ENCODE measurements around the gene GPR137. TPM values are rescaled to one million over a fixed set of nuclear protein-coding genes. Genes with fewer than 3 reads are reported as not detected.
"Not testable (repeated sequence)": the region's sequence is repeated elsewhere in the genome, so short reads cannot be mapped to it uniquely, and the experiment has no call there.

The GPR137 gene
- total and polyA plus RNA-seq, 8 donors: 23.6 to 39.6 (median 31.8) TPM

- DNase-seq: no peak
- peaks cover 0 to 29% of the 10 kb centered on the region in 2 donors for H3K4me1 ChIP-seq
- H3K9me3 ChIP-seq: no peaks in the 10 kb centered on the region
- H3K27ac ChIP-seq: no peak overlapping the region
- ATAC-seq: no peak
- H3K4me3 ChIP-seq: no peak overlapping the region
- no peaks in the 10 kb centered on the region for H3K27me3 ChIP-seq
- intact Hi-C loops (cut with DNase I): no loop called here
- H3K36me3 ChIP-seq: peaks cover 0 to 65% of the 10 kb centered on the region in 2 donors
- TF ChIP-seq, protein P1, sequence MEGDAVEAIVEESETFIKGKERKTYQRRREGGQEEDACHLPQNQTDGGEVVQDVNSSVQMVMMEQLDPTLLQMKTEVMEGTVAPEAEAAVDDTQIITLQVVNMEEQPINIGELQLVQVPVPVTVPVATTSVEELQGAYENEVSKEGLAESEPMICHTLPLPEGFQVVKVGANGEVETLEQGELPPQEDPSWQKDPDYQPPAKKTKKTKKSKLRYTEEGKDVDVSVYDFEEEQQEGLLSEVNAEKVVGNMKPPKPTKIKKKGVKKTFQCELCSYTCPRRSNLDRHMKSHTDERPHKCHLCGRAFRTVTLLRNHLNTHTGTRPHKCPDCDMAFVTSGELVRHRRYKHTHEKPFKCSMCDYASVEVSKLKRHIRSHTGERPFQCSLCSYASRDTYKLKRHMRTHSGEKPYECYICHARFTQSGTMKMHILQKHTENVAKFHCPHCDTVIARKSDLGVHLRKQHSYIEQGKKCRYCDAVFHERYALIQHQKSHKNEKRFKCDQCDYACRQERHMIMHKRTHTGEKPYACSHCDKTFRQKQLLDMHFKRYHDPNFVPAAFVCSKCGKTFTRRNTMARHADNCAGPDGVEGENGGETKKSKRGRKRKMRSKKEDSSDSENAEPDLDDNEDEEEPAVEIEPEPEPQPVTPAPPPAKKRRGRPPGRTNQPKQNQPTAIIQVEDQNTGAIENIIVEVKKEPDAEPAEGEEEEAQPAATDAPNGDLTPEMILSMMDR (IDR thresholded peaks at IDR 0.05): no peak
Observed at GRCh38 chr11:64312947-64313346, 27.3 kb downstream of the GPR137 start.

GRCh38 chr11:64313491-64314145 is 28.0 kb downstream of the GPR137 start:
- H3K9me3 ChIP-seq: no peaks in the 10 kb centered on the region
- no peak overlapping the region for H3K4me3 ChIP-seq
- H3K27ac ChIP-seq: peak overlapping the region; percentile 7 to 37
- H3K4me1 ChIP-seq: peaks cover 0 to 30% of the 10 kb centered on the region in 2 donors
- no peak for ATAC-seq
- peaks cover 0 to 59% of the 10 kb centered on the region in 2 donors for H3K36me3 ChIP-seq
- intact Hi-C loops (cut with DNase I): no loop called here
- TF ChIP-seq, protein P1 (IDR thresholded peaks at IDR 0.05): no peak
- no peaks in the 10 kb centered on the region for H3K27me3 ChIP-seq
- DNase-seq: peak in 2 of 4 donors; percentile 42 to 78

GRCh38 chr11:64314146-64314804 is 28.6 kb downstream of the GPR137 start:
- TF ChIP-seq, protein P1 (IDR thresholded peaks at IDR 0.05): no peak
- Histone ChIP-seq H3K9me3 (no peaks in the 10 kb centered on the region), H3K36me3 (peaks cover 0 to 53% of the 10 kb centered on the region in 2 donors), H3K27me3 (no peaks in the 10 kb centered on the region), H3K4me1 (peaks cover 5 to 37% of the 10 kb centered on the region in 2 donors), H3K4me3 (no peak overlapping the region), H3K27ac (peak overlapping the region in 1 of 2 donors; percentile 37)
- DNase-seq (no peak), ATAC-seq (no peak)
- intact Hi-C loops (cut with DNase I): no loop called here

DNA sequence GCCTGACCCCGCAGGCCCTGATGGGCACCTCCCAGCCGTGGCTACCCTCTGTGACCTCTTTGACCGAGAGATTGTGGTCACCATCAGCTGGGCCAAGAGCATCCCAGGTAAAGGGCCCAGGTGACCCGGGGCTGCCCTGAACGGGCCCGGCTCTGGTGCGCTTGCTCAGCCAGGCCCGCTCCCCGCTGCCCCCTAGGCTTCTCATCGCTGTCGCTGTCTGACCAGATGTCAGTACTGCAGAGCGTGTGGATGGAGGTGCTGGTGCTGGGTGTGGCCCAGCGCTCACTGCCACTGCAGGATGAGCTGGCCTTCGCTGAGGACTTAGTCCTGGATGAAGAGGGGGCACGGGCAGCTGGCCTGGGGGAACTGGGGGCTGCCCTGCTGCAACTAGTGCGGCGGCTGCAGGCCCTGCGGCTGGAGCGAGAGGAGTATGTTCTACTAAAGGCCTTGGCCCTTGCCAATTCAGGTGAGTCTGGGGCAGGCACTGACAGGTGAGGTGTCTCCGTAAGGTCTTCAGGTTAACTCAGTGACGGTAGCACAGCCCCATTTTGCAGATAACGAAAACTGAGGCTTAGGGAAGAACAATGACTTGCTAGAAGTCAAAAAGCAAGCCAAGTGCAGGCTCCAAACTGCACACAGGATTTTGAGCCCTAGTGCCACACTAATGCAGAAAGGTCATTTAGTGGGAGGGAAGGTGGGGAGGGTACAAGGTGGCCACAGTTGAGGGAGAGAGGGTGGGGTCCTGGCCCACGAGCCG is 29.3 kb downstream of the GPR137 start:
- ATAC-seq (no peak), DNase-seq (no peak)
- TF ChIP-seq, protein P1 (IDR thresholded peaks at IDR 0.05): no peak
- Histone ChIP-seq H3K27me3 (no peaks in the 10 kb centered on the region), H3K27ac (no peak overlapping the region), H3K4me1 (peaks cover 5 to 41% of the 10 kb centered on the region in 2 donors), H3K4me3 (no peak overlapping the region), H3K9me3 (no peaks in the 10 kb centered on the region), H3K36me3 (peaks cover 0 to 53% of the 10 kb centered on the region in 2 donors)
- intact Hi-C loops (cut with DNase I): no loop called here

- Histone ChIP-seq H3K4me3 (peak overlapping the region in 1 of 2 donors; percentile 71), H3K4me1 (peaks cover 5 to 45% of the 10 kb centered on the region in 2 donors), H3K27ac (peak overlapping the region in 1 of 2 donors; percentile 99), H3K36me3 (peaks cover 0 to 53% of the 10 kb centered on the region in 2 donors)
- DNase-seq; H3K9me3 ChIP-seq; intact Hi-C loops (cut with DNase I); H3K27me3 ChIP-seq; ATAC-seq: not testable (repeated sequence)
Observed at GRCh38 chr11:64315667-64316526, 30.2 kb downstream of the GPR137 start.

Data from left lung (tissue), 10 donors.